Fibroblast of mammary gland (primary cell): Measurements from ENCODE around the gene TEAD1.

Source experiments
- DNase-seq: peaks from one replicate; pipeline ENCODE4 v3.0.0-alpha.2; 2010; ENCODE audit warnings: low read depth
- H3K4me3 ChIP-seq: 2 replicates; pipeline ENCODE4 v1.5.1; 2011; ENCODE audit warnings: low read depth, mild to moderate bottlenecking, low read length, moderate library complexity; ENCODE audit not compliant: control insufficient read depth
- CTCF ChIP-seq: conservative IDR thresholded peaks from 2 replicates; pipeline ENCODE4 v1.5.1; 2011; ENCODE audit warnings: low read depth, low read length, inconsistent platforms; ENCODE audit not compliant: control insufficient read depth, insufficient read depth

TEAD1 gene

DNA sequence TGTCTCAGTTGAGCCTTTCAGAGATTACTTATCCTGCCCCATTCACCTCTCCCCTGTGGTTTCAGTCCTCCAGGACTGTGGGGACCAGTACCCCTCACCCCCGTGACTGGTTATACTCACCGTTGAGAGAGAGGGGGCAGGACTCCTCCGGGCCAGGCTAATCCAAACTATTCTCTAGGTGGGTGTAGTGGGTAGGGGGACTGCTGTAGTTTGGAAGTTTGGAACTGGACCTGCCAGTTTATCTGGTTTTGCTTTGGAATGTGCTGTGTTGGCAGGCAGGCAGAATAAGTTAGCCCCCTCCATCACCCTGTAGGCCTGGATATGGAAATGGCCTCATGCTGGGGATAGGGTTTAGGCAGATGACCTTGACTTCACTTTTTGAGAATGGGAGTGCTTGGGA lies 13.5 kb downstream of the TEAD1 start:
- DNase-seq: no peak
- TF ChIP-seq CTCF: no peak
- no peak overlapping the region for H3K4me3 ChIP-seq

DNA sequence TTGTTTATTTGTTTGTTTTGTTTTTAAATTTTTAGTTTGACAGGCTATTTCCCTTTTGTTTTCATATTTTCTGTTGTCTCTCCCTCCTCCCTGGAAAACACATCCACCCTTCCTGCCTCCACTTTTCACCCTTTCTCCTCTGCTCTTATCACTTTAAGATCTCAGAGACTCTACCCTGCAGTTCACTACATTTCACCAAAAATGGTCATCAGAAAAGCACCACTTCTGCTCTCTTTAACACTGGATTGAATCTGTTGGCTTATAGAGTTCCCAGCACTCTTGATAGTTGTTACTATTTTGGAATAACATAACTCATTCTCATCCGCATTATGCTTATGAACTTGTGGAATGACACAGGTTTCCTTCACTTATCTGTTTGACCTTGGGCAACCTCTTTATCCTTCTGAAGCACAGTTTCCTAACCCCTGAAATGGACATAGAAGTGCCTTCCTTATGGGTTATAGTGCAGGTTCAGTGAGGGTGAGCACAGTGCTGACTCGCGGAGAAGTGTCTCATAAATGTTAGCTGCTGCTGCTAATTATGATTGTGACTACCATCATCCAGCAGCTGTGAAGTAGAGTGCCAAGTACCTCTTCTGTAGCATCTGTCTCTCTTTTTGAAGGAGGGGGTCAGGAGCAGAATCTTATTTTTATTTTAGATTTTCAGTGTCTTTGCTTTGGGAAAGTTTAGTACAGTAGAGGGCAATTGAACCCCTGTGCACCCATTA lies 15.0 kb downstream of the TEAD1 start:
- no peak for TF ChIP-seq CTCF
- no peak overlapping the region for H3K4me3 ChIP-seq
- DNase-seq: peak; percentile 59

DNA sequence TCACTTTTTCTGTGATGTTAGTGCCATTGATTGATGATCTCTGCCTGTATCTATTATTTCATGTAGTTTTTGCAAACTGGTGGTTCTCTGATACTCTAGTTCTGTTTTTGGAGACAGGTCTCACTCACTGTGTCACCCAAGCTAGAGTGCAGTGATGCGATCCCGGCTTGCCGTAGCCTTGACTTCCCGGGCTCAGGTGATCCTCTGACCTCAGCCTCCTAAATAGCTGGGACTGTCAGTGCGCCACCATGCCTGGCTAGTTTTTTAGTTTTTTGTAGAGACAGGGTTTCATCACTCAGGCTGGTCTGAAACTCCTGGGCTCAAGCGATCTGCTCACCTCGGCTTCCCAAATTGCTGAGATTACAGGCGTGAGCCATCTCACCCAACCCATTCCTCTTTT lies 16.4 kb downstream of the TEAD1 start:
- no peak overlapping the region for H3K4me3 ChIP-seq
- TF ChIP-seq CTCF: no peak
- DNase-seq: no peak

DNA sequence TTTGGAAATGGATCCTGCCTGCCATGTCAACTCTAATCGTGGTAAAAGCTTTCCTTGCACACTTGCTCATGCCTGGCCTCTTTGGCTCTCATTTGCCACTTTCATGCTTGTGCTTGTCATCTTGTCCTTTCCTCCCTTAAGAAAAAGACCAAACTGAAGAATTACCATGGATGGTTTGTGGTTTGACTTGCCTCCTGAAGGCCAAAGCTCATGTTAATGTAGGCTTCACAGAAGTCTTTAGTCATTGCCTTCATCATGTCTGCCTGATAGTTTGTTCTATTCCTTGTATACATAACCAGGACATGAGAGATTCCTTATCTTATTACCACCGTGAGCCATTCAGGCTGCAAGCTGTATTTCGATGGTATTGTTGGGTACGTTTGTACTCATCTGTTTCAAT lies 17.3 kb downstream of the TEAD1 start:
- TF ChIP-seq CTCF: no peak
- H3K4me3 ChIP-seq: no peak overlapping the region
- peak; percentile 60 for DNase-seq

- H3K4me3 ChIP-seq: peak overlapping the region; percentile 28
Measured at GRCh38 chr11:12692229-12693075, 18.2 kb downstream of the TEAD1 start.

GRCh38 chr11:12693094-12693478 lies 18.9 kb downstream of the TEAD1 start:
- peak; percentile 79 for DNase-seq
- no peak for TF ChIP-seq CTCF
- H3K4me3 ChIP-seq: peak overlapping the region; percentile 28

More at GRCh38 chr11:12692229-12693075, 18.2 kb downstream of the TEAD1 start:
- TF ChIP-seq CTCF: no peak
- peak; percentile 99 for DNase-seq
